Ureter (tissue), 1 donor: Measurements from ENCODE around the gene CYP19A1. TPM values are rescaled to one million over a fixed set of nuclear protein-coding genes. Genes with fewer than 3 reads are reported as not detected.
"Not testable (repeated sequence)": the region's sequence is repeated elsewhere in the genome, so short reads cannot be mapped to it uniquely, and the experiment has no call there.

Experiments used
- DNase-seq: peaks from one replicate; pipeline ENCODE4 v3.0.0-alpha.2; 2020; ENCODE audit warnings: low spot score
- total RNA-seq: library from RNA; stranded (reverse); gene quantifications from one replicate; pipeline ENCODE4 v1.2.4, GENCODE V29; 2023
- donor health status: DM: yes; HTN: yes; CAD: no.

Gene CYP19A1
- total RNA-seq, 1 donor from 2014 or later = 0.34 TPM

DNA sequence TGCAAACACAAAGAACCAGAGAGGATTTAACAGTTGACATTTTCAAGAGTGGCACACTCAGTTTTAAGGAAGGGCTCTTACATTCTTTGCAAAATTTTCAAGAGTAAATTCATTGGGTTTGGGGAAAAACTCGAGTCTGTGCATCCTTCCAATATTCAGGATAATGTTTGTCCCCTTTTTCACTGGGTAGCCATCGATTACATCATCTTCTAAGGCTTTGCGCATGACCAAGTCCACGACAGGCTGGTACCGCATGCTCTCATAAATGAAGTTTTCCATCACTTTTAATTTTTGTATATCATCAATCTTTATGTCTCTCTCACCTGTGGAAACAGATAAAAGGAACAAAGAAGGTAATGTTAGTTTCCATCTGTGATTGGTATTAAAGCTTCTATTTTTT, 126.2 kb downstream of the CYP19A1 start:
- DNase-seq = no peak

DNA sequence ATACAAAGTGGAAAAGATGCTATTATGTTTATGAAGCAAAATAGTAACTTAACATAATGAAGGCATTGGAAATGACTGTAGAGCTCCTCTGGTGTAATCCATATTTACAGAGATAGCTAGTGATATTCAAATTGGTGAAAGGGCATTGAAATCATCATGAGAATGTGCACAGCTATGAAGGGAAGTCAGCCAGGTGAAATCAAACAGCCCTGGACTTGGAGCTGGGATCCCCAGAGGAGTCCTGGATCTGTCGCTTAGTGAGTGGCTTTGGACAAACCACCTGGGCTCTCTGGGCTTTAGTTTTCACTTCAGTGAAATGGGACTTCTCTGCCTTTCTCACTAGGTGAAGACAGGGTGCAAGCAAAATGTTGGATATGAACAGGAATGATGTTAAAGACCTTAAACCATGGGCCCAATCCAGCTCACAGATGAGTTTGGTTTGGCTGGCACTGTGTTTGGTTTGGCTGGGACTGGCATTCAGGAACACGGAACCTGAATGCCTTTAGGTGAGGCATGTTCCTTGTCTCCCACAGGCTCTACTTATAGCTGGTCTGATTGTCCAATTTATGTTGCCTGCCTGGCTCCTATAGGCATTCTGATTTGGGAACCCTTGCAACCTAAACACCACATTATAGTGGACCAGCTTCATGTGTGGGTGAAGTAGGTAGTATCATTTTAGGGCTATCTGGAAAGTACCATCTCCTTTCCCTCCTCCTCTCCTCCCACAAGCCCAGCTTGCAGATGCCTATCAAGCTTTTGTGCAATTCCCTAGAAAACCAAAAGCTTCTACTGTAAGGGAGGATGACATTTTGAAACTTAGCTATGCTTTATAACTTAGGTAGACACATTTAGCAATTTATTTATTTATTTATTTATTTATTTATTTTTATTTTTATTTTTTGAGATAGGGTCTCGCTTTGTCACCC, 133.1 kb downstream of the CYP19A1 start:
- no peak for DNase-seq

DNA sequence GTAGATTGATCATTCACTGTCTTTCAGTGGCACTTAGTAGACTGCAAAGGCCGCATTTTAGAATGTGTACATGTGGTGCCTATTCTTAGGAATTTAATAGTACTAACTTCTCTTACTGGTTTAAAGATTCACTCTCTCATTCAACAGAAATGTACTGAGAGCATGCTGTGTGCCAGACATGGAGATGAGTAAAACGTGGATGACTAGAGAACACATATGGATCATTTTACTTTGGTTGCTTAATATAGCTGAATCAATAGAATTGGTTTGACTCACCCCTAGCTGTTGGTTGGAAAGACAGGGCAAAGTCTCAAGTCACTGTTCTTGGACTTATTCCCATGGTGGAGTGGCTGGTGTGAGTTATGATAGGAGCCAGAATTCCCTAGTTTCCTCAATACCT, 134.6 kb downstream of the CYP19A1 start:
- DNase-seq = no peak

DNA sequence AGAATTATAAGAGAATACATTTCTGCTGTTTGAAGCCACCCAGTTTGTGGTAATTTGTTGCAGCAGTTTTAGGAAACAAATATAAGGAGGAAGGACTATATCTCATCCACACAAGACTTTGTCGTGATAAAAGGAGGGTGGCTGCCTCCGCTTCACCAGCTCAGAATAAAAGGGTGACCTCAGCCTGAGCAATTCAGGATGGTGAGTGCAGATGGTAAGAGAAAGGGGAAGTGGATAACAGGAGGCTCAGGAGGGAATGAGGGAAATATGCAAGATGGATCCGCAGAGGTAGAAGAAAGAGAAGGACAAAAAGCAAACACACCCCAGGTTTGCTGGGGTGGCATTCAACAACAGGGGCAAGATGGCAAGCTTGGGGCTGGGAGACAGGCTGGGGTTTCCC, 135.6 kb downstream of the CYP19A1 start:
- DNase-seq = no peak

DNA sequence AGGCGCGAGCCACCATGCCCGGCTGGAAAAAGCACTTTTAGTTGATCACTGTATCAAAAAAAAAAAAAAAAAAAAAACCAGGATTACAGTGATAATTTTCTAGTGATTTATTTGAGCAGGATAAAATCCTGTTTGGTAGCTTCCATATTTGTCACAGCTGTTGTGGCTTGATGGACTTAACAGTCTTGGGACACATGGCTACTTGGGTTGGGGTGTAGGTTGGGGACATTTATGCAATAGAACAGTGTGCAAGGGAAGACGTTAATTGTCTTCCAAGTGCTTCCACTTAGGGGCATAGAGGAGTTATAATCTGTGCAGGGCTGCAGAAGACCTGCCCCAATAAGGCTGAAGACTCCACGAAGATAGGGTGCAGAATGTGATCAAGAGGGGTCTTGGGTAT, 136.8 kb downstream of the CYP19A1 start:
- no peak for DNase-seq

GRCh38 chr15:51200792-51201191, 137.6 kb downstream of the CYP19A1 start:
- no peak for DNase-seq

- DNase-seq = no peak
These were observed 138.9 kb downstream of the CYP19A1 start for GRCh38 chr15:51199541-51199940.

DNA sequence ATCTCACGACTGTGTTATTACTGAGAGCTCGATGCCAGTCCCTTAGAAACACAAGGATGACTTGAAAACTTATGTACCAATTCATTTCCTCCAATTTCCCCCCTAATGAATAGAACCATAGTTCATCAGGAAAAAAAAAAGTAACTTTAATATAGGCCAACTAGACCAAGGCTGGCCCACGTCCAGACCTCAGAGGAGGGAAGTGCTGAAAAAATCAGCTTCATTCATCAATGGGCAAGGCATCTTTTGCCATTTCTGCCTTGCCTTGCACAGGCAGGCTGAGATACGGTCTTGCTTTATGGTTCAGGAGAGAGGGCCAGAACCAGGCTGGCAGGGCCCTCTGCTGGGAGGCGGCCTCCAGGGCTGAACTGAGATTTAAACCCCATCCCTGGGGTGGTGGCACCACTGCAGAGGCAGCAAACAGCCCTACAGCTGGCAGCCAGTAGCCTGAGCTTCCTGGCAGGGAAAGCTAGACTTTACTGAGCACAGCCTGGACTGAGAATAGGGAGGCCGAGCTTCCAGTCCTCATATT, 139.6 kb downstream of the CYP19A1 start:
- DNase-seq = no peak

GRCh38 chr15:51195459-51195858, 142.9 kb downstream of the CYP19A1 start:
- no peak for DNase-seq

- DNase-seq = no peak
These were observed 144.4 kb downstream of the CYP19A1 start for GRCh38 chr15:51193979-51194378.

DNA sequence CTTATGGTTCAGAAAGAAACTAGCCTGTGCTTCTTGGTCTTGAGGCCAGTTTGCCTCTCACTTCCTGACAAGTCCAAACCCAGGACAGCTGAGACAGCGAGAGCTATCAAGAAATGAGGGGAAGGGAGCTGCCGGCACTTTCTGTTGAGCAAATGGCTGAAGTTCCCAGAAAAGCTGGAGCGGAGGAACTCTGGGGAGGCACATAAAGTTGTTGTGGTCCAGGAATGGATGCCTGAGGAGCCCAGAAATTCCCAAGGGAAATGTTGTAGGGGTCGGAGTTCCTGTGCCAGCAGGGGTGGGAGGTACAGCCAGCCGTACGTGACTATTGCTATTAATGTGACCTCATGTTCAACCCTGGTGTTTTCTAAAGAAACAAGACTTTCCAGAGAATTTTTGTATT, 144.9 kb downstream of the CYP19A1 start:
- no peak for DNase-seq

GRCh38 chr15:51192521-51193280, 145.7 kb downstream of the CYP19A1 start:
- DNase-seq = peak; percentile 95

DNA sequence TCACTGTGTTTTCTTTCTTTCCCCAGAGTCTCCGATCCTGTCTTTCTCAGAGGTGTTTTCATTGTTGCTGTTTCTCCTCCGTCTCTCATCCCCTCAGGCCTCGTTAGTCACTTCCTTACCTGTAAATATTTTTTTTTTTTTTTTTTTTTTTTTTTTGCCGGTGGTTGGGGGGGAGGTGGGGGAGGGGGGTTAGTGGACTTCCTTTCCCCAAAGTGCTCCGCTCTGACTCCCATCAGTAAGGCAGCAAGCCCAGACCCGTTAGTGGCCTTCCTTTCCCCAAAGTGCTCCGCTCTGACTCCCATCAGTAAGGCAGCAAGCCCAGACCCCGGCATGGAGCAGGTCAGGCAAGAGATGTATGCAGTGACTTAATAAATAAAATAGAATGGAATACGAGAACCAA, 146.6 kb downstream of the CYP19A1 start:
- no peak for DNase-seq

DNA sequence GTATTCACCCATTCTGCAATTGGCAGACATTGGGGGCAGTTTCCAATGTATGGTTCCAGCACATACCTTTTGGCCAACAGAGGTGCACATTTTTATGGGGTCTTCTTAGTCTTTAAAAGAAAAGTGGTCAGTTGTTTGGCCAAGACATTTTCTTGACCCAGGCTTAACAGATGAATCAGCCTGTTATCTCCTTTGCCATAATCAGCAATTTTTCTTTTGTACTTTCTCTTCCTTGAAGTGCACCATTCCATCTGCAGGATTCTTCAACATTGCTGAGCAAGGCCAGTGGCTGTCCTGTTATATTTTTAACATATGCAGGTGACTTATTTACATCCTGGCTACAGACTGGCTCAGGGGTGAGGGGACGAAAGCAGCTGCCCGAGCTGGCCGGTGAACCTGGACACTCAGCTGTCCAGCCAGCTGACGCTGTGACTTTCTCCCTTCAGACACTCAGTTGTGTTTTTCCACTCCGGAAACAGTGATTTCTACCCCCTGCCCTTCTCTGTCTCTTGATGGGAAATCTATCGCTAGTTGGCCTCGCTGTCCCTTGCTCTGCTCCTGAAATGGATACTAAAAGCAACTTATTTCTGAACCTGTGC, 147.2 kb downstream of the CYP19A1 start:
- no peak for DNase-seq

GRCh38 chr15:51190424-51191068, 147.8 kb downstream of the CYP19A1 start:
- DNase-seq = peak; percentile 46

DNA sequence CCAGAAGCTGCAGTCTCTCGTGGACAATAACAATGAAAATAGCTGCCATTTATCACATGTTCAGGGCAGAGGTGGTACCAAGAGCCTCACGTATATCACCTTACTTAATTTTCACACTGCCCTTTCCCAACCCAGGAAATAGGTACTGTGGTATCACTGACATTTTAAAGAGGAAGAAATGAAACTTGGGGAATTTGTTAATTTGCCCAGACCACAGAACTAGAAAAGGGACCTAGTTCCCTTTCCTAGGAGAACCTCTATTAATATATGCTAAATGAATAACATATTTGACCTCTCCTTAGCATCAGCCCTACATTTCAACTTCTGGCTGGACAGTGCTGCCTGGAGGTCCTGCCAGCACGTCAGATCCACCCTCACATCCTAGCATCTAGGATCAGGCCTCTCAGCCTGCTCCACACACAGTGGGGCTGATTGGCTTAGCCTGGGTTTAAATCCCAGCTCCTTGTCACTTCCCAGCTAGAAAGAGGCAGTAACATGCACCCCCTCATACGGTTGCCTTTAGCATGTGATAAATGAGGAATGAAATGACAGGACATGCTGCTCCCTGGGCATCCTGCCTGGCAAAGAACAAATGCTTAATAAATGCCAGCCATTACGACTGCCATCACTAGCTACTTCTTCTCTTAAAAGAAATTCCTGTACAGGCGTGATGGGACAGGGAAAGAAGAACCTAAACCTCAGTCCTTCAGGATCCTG, 148.6 kb downstream of the CYP19A1 start:
- no peak for DNase-seq

DNA sequence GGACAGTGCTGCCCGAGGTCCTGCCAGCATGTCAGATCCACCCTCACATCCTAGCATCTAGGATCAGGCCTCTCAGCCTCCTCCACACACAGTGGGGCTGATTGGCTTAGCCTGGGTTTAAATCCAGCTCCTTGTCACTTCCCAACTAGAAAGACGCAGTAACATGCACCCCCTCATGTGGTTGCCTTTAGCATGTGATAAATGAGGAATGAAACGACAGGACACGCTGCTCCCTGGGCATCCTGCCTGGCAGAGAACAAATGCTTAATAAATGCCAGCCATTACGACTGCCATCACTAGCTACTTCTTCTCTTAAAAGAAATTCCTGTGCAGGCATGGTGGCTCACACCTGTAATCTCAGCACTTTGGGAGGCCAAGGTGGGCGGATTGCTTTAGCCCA, 149.6 kb downstream of the CYP19A1 start:
- not testable (repeated sequence) for DNase-seq

DNA sequence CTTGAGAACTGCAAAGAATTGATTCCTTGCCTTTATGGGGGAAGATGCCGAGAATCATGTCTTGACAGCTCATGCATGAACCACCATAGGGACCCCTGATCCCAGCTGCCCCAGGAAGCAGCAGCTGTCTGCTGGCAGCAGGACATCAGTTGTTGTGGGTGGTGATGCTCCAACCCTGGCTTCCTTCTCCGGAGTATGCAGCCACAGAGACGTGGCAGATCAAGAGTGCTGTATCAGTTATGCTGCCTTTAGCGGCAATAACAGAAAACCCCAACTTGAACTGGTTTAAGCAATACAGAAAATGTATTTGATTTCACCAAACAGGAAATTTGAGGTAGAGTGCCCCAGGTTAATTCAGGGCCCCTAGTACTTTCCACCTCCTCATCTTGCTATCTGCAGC, 151.5 kb downstream of the CYP19A1 start:
- no peak for DNase-seq

GRCh38 chr15:51186181-51186705, 152.2 kb downstream of the CYP19A1 start:
- DNase-seq = no peak

DNA sequence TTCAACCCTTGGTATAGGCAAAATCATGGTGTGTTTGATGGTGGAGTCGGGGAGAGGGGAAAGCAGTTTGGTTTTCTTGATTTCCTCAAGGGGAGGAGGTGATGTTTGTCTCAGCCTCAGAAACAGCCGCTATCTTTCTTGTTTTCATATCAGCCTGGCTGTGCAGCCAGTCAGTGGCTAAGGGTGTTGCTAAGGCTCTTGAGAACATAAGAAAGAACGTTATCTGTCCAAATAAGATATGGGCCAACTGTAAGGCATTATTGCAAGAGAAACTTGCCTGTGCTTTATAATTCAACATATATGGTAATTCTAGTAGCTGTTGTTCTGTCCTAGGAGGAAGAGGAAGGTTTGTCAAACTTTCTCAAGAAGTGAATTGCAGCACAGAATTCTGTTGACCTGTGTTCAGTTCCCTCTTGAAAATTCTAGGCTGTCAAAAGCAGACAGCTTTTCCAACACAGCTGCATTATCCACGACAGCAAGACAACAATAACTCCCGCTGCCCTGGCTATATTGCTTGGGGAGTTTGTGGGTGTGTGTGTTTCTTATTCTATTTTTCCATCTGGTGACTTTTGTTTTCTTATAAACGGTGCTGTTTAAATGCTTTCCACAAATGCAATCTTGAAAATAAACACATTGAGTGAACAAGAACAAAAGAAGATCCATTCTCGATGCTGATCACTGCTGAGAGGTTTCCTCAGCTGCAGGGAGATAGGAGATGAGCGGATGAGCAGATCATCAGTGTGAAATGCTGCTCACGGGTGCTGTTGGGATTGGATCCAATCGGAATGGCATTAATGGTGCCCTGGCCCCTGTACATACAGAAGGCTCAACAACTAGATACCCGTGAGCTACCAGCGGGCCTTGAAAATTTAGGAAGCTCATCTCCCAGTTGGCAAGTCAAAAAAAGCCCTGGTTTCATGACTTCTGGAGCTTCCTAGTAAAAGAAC, 152.9 kb downstream of the CYP19A1 start:
- DNase-seq = no peak
